ENCODE measurements around the gene CYTH3.

Gene CYTH3

GRCh38 chr7:6182993-6183392 is 89.4 kb downstream of the CYTH3 start:
- no peak for DNase-seq

- no peak for DNase-seq
Observed at GRCh38 chr7:6181136-6181535, 91.3 kb downstream of the CYTH3 start.

GRCh38 chr7:6180344-6180725 is 92.1 kb downstream of the CYTH3 start:
- DNase-seq, result no peak

GRCh38 chr7:6179620-6180343 is 92.6 kb downstream of the CYTH3 start:
- DNase-seq, result no peak

GRCh38 chr7:6178298-6179029 is 94.0 kb downstream of the CYTH3 start:
- DNase-seq, result no peak

GRCh38 chr7:6175645-6176044 is 96.8 kb downstream of the CYTH3 start:
- DNase-seq, result no peak

GRCh38 chr7:6172910-6173295 is 99.5 kb downstream of the CYTH3 start:
- DNase-seq, result no peak

- DNase-seq, result no peak
Observed at GRCh38 chr7:6172224-6172909, 100.1 kb downstream of the CYTH3 start.

GRCh38 chr7:6171532-6172223 is 100.7 kb downstream of the CYTH3 start:
- DNase-seq, result no peak

GRCh38 chr7:6170571-6171531 is 101.6 kb downstream of the CYTH3 start:
- DNase-seq, result no peak

- DNase-seq, result no peak
Observed at GRCh38 chr7:6169805-6170520, 102.5 kb downstream of the CYTH3 start.

- no peak for DNase-seq
Observed at GRCh38 chr7:6168477-6168868, 104.0 kb downstream of the CYTH3 start.

- no peak for DNase-seq
Observed at GRCh38 chr7:6167587-6168476, 104.6 kb downstream of the CYTH3 start.

- no peak for DNase-seq
Observed at GRCh38 chr7:6167004-6167551, 105.3 kb downstream of the CYTH3 start.

GRCh38 chr7:6166443-6166891 is 106.0 kb downstream of the CYTH3 start:
- no peak for DNase-seq

- no peak for DNase-seq
Observed at GRCh38 chr7:6165521-6166320, 106.7 kb downstream of the CYTH3 start.

- DNase-seq, result no peak
Observed at GRCh38 chr7:6165075-6165474, 107.3 kb downstream of the CYTH3 start.

GRCh38 chr7:6164491-6164890 is 107.9 kb downstream of the CYTH3 start:
- DNase-seq, result no peak

- no peak for DNase-seq
Observed at GRCh38 chr7:6164010-6164409, 108.4 kb downstream of the CYTH3 start.
